Osteoblast (primary cell): ENCODE results near the gene FBF1. TPM values are rescaled to one million over a fixed set of nuclear protein-coding genes. Genes with fewer than 3 reads are reported as not detected.

Source experiments
- DNase-seq: peaks from one replicate; pipeline ENCODE4 v3.0.0; 2011; ENCODE audit warnings: low spot score, mixed read lengths; ENCODE audit not compliant: insufficient read length; ENCODE audit errors: missing footprints
- H2AFZ ChIP-seq: 2 replicates; pipeline ENCODE4 v1.6.0; 2011; ENCODE audit warnings: mild to moderate bottlenecking, low read length
- H3K27ac ChIP-seq: 2 replicates; pipeline ENCODE4 v1.5.1; 2011; ENCODE audit warnings: mild to moderate bottlenecking, low read depth, low read length, moderate library complexity
- H3K27me3 ChIP-seq: 2 replicates; pipeline ENCODE4 v1.6.0; 2012; ENCODE audit warnings: mild to moderate bottlenecking, control low read depth, inconsistent platforms, low read length, moderate library complexity; ENCODE audit not compliant: insufficient read depth
- H3K36me3 ChIP-seq: 2 replicates; pipeline ENCODE4 v1.5.1; 2011; ENCODE audit warnings: mild to moderate bottlenecking, low read length, control low read depth, moderate library complexity; ENCODE audit not compliant: insufficient read depth
- H3K4me1 ChIP-seq: 2 replicates; pipeline ENCODE4 v1.5.1; 2011; ENCODE audit warnings: mild to moderate bottlenecking, low read length, control low read depth, moderate library complexity; ENCODE audit not compliant: insufficient read depth
- H3K4me2 ChIP-seq: 2 replicates; pipeline ENCODE4 v1.6.0; 2011; ENCODE audit warnings: mild to moderate bottlenecking, low read length; ENCODE audit not compliant: insufficient read depth
- H3K4me3 ChIP-seq: fragments of 200-600 bp; sonication (generic); 3 replicates; pipeline ENCODE4 v1.5.1; 2012; ENCODE audit warnings: mild to moderate bottlenecking, low read length, inconsistent platforms; ENCODE audit not compliant: insufficient read depth
- H3K79me2 ChIP-seq: 2 replicates; pipeline ENCODE4 v1.6.0; 2012; ENCODE audit warnings: mild to moderate bottlenecking, low read length, control low read depth, inconsistent platforms; ENCODE audit not compliant: insufficient read depth
- H3K9me3 ChIP-seq: 2 replicates; pipeline ENCODE4 v1.5.1; 2011; ENCODE audit warnings: low read depth, low read length, control low read depth
- H4K20me1 ChIP-seq: 2 replicates; pipeline ENCODE4 v1.6.0; 2012; ENCODE audit warnings: mild to moderate bottlenecking, low read length, control low read depth; ENCODE audit not compliant: insufficient read depth
- total RNA-seq: library from RNA; depleted of rRNA; stranded (reverse); fragments of >200 nt; gene quantifications from 2 replicates; pipeline ENCODE4 v1.2.3, GENCODE V29; 2012
- TF ChIP-seq, protein P1 (sequence below): IDR thresholded peaks from 2 replicates; pipeline ENCODE4 v1.5.1; 2011; ENCODE audit warnings: mild to moderate bottlenecking, low read depth, low read length, moderate library complexity; ENCODE audit errors: extremely low read depth

FBF1 gene
- total RNA-seq, 1 donor, result 14.1 TPM

DNA sequence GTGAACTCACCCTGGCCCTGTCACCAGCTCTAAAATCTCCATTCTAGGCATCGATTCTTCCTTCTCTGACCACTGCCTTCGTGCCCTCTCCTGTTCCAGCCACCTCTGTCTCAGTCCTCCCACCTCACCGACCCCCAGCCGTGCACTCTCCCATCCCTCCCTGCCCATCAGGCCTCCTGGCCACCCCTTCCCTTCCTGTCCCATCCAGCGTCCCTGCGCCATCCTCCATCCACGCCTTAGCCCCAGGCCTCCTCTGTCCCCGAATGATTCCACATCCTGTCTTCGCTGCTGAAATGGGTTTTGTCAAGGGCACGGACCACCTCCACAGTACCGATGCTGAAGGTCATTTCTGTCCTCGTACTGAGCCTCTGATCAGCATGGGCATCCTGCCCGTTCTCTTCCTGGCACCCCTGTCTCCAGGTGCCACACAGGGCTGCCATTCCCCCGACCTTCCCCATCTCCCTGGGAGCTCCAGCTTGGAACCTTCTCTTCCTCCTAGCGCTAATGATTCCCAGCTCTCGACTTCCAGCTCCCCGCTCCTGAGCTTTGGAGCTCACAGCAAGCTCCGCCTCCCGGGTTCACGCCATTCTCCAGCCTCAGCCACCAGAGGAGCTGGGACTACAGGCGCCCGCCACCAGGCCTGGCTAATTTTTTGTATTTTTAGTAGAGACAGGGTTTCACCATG, 46.7 kb downstream of the FBF1 start:
- Histone ChIP-seq H3K27me3 (no peaks in the 10 kb centered on the region), H3K79me2 (peaks cover 19% of the 10 kb centered on the region), H3K27ac (no peak overlapping the region), H3K4me1 (peaks cover 6% of the 10 kb centered on the region), H3K9me3 (no peaks in the 10 kb centered on the region), H3K4me3 (no peak overlapping the region), H3K4me2 (no peak overlapping the region), H2AFZ (no peak overlapping the region), H3K36me3 (peaks cover 35% of the 10 kb centered on the region), H4K20me1 (peaks cover 9% of the 10 kb centered on the region)
- peak; percentile 48 for DNase-seq
- TF ChIP-seq, protein P1, sequence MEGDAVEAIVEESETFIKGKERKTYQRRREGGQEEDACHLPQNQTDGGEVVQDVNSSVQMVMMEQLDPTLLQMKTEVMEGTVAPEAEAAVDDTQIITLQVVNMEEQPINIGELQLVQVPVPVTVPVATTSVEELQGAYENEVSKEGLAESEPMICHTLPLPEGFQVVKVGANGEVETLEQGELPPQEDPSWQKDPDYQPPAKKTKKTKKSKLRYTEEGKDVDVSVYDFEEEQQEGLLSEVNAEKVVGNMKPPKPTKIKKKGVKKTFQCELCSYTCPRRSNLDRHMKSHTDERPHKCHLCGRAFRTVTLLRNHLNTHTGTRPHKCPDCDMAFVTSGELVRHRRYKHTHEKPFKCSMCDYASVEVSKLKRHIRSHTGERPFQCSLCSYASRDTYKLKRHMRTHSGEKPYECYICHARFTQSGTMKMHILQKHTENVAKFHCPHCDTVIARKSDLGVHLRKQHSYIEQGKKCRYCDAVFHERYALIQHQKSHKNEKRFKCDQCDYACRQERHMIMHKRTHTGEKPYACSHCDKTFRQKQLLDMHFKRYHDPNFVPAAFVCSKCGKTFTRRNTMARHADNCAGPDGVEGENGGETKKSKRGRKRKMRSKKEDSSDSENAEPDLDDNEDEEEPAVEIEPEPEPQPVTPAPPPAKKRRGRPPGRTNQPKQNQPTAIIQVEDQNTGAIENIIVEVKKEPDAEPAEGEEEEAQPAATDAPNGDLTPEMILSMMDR, result no peak

DNA sequence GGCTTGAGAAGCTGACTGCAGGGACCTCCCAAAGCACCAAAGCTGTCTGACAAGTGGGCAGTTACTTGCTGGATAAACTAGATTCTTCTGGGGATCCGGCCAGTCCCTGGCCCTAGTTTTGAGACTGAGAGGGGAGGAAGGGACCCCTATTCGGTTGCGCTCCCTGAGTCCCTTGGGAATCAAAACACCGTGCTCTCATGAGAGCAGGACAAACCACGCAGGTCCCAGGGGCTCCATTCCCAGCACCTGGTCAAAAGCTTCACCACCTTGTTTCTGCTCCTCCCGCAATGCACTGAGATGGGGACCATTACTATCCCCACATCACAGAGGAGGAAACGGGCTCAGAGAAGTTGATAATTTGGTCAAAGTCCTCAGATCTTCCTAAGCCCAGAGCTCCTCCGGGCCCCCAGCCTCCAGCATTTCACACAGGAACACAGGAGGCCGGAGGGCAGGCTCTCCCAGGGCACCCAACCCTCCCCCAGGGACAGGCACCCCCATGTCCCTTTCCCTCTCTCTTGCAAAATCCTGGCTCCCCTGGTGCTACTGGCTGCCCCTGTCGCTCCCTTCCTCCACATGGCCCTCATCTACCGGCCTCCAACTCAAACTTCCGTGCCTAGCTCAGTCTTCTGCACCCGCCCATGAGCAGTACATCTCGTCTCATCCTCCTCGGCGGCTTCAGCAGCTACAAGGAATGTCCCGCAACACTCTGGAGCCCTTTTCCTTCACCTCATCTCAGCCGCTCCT, 47.4 kb downstream of the FBF1 start:
- TF ChIP-seq, protein P1, result no peak
- Histone ChIP-seq H3K9me3 (no peaks in the 10 kb centered on the region), H3K4me1 (peaks cover 6% of the 10 kb centered on the region), H3K4me2 (no peak overlapping the region), H3K27ac (no peak overlapping the region), H3K79me2 (peaks cover 19% of the 10 kb centered on the region), H3K27me3 (no peaks in the 10 kb centered on the region), H2AFZ (no peak overlapping the region), H4K20me1 (peaks cover 9% of the 10 kb centered on the region), H3K4me3 (no peak overlapping the region), H3K36me3 (peaks cover 28% of the 10 kb centered on the region)
- peak; percentile 82 for DNase-seq

DNA sequence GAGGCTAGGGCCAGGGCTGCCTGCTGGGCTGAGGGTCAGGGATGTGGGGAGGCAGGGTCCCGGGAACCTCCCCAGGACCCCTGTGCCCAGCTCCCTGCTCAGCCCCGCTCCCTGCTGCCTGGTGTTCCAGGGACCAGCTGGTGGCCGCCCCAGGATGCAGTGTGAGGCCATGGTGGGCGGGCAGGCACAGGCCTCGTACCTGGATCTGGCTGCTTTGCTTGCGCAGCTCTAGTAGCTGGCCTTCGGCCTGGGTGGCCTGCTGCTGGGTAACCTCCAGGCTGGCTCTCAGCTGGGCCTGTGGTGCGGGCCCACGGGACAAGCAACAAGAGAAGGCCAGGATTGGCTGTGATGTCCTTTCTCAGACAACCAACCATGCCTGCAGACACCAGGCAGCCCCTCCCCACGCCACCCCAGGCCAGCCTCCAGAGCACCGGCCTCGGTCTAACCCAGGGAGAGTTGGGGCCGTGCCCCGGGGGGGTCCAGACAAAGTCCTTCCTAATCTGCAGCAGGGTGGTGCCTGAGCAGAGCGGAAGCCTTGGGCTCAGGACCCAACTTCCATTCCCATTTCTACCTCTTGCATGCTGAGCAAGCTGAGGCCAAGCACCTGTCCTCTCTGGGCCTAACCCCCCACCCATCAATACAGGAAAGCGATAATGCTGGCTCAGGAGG, 48.2 kb downstream of the FBF1 start:
- Histone ChIP-seq H4K20me1 (peaks cover 9% of the 10 kb centered on the region), H3K36me3 (peaks cover 24% of the 10 kb centered on the region), H3K4me3 (no peak overlapping the region), H3K79me2 (peaks cover 19% of the 10 kb centered on the region), H2AFZ (no peak overlapping the region), H3K4me2 (no peak overlapping the region), H3K9me3 (no peaks in the 10 kb centered on the region), H3K27ac (no peak overlapping the region), H3K27me3 (no peaks in the 10 kb centered on the region), H3K4me1 (peaks cover 6% of the 10 kb centered on the region)
- TF ChIP-seq, protein P1, result no peak
- DNase-seq, result peak; percentile 57
